H1 (cell line): Measurements from ENCODE around the gene HRH1. TPM values are rescaled to one million over a fixed set of nuclear protein-coding genes. Genes with fewer than 3 reads are reported as not detected.

Source experiments
- CTCF ChIA-PET: fragments of 300-600 bp; sonication (Branson Sonifier 250); formaldehyde crosslinking; loops from one replicate; lab custom pipeline; 2021; ENCODE audit not compliant: partially characterized antibody; lab: Charles Lee
- POLR2A ChIA-PET: fragments of 300-600 bp; sonication (Branson Sonifier 250); formaldehyde crosslinking; loops from one replicate; lab custom pipeline; 2021; ENCODE audit warnings: inconsistent platforms; ENCODE audit not compliant: partially characterized antibody; lab: Charles Lee
- DNase-seq, 2 experiments: peaks; one replicate each; pipeline versions ENCODE4 v3.0.0 to v3.0.0-alpha.2; 2010 to 2022; ENCODE audit warnings: low spot score in 2 of 2, low read depth in 1 of 2, mixed read lengths in 1 of 2
- FAIRE-seq: peaks from 2 replicates; lab custom pipeline; 2011; peaks lifted over from hg19 to GRCh38; lab: Jason Lieb, UNC
- H2AFZ ChIP-seq: 2 replicates; pipeline ENCODE4 v1.8.1; 2012; ENCODE audit warnings: low read length, inconsistent platforms
- H2AK5ac ChIP-seq: 2 replicates; pipeline ENCODE4 v1.6.1; 2013; ENCODE audit warnings: low read depth, low read length
- H2BK120ac ChIP-seq: replicated peaks from 2 replicates; pipeline ENCODE3; 2013; ENCODE audit warnings: low read depth, low read length, inconsistent platforms
- H2BK12ac ChIP-seq: 2 replicates; pipeline ENCODE4 v1.6.1; 2013; ENCODE audit warnings: low read depth, low read length
- H2BK15ac ChIP-seq: 2 replicates; pipeline ENCODE4 v1.6.1; 2013; ENCODE audit warnings: low read length
- H2BK20ac ChIP-seq: 2 replicates; pipeline ENCODE4 v1.6.1; 2013; ENCODE audit warnings: low read length
- H2BK5ac ChIP-seq: 2 replicates; pipeline ENCODE4 v1.6.1; 2013; ENCODE audit warnings: low read depth, low read length
- H3K14ac ChIP-seq: 2 replicates; pipeline ENCODE4 v1.6.1; 2013; ENCODE audit warnings: inconsistent platforms; ENCODE audit not compliant: insufficient read length
- H3K18ac ChIP-seq: 2 replicates; pipeline ENCODE4 v1.6.1; 2013; ENCODE audit warnings: low read length; ENCODE audit errors: extremely low read depth
- H3K23ac ChIP-seq: 2 replicates; pipeline ENCODE4 v1.6.1; 2013; ENCODE audit warnings: inconsistent platforms; ENCODE audit not compliant: insufficient read length
- H3K23me2 ChIP-seq: 2 replicates; pipeline ENCODE4 v1.6.1; 2013; ENCODE audit warnings: low read depth, low read length
- H3K27ac ChIP-seq: 2 replicates; pipeline ENCODE4 v1.6.1; 2011; ENCODE audit warnings: low read depth, low read length, inconsistent platforms
- H3K27me3 ChIP-seq, 4 experiments: replicated peaks in 1 of 4; 1 replicate in 1 of 4; 2 replicates in 3 of 4; pipeline versions ENCODE4 v1.6.1 to v1.8.1; 2011 to 2013; ENCODE audit warnings: low read length in 3 of 4, mild to moderate bottlenecking in 3 of 4, inconsistent platforms in 2 of 4, mixed read lengths in 2 of 4, moderate library complexity in 1 of 4; ENCODE audit not compliant: control insufficient read depth in 3 of 4, insufficient read depth in 3 of 4; ENCODE audit errors: extremely low read depth in 1 of 4
- H3K36me3 ChIP-seq, 4 experiments: 2 replicates each; pipeline versions ENCODE4 v1.6.1 to v1.8.1; 2011 to 2013; ENCODE audit warnings: mild to moderate bottlenecking in 4 of 4, low read length in 3 of 4, moderate library complexity in 2 of 4, control low read depth in 1 of 4, inconsistent platforms in 1 of 4; ENCODE audit not compliant: insufficient read depth in 4 of 4, control insufficient read depth in 2 of 4
- H3K4ac ChIP-seq: replicated peaks from 2 replicates; pipeline ENCODE3; 2013; ENCODE audit warnings: low read length, low read depth, mixed read lengths, inconsistent platforms; ENCODE audit not compliant: insufficient read length
- H3K4me1 ChIP-seq, 4 experiments: replicated peaks in 1 of 4; 1 replicate in 1 of 4; 2 replicates in 3 of 4; pipeline versions ENCODE4 v1.6.1 to v1.8.1; 2011 to 2013; ENCODE audit warnings: low read length in 3 of 4, inconsistent platforms in 2 of 4, mixed read lengths in 1 of 4; ENCODE audit not compliant: insufficient read depth in 4 of 4, control insufficient read depth in 3 of 4
- H3K4me2 ChIP-seq, 2 experiments: 2 replicates each; pipeline versions ENCODE4 v1.6.1 to v1.8.1; 2011 to 2013; ENCODE audit warnings: low read depth in 2 of 2, low read length in 2 of 2, control low read depth in 1 of 2, inconsistent platforms in 1 of 2, mild to moderate bottlenecking in 1 of 2; ENCODE audit not compliant: insufficient read depth in 1 of 2
- H3K4me3 ChIP-seq, 4 experiments: fragments of 200-600, 300-600 bp in 1 of 4; sonication (generic), shearing (Covaris generic), sonication (Bioruptor Twin) in 1 of 4; 2 replicates each; pipeline versions ENCODE4 v1.5.1 to v1.8.1; 2011 to 2016; ENCODE audit warnings: low read length in 4 of 4, low read depth in 3 of 4, control low read depth in 2 of 4, inconsistent platforms in 2 of 4, mild to moderate bottlenecking in 2 of 4, mixed read lengths in 1 of 4, moderate library complexity in 1 of 4; ENCODE audit not compliant: insufficient read depth in 2 of 4; ENCODE audit errors: extremely low read depth in 1 of 4
- H3K56ac ChIP-seq: replicated peaks from 2 replicates; pipeline ENCODE3; 2013; ENCODE audit warnings: low read depth, mild to moderate bottlenecking, mixed read lengths, low read length, inconsistent platforms; ENCODE audit not compliant: insufficient read length
- H3K79me1 ChIP-seq: 2 replicates; pipeline ENCODE4 v1.6.1; 2013; ENCODE audit warnings: low read depth, low read length, control low read depth
- H3K79me2 ChIP-seq, 2 experiments: 2 replicates each; pipeline versions ENCODE4 v1.6.1 to v1.8.1; 2012 to 2013; ENCODE audit warnings: low read length in 2 of 2, mild to moderate bottlenecking in 2 of 2, inconsistent platforms in 1 of 2; ENCODE audit not compliant: insufficient read depth in 2 of 2, control insufficient read depth in 1 of 2
- H3K9ac ChIP-seq, 4 experiments: replicated peaks in 1 of 4; 1 replicate in 1 of 4; 2 replicates in 3 of 4; pipeline versions ENCODE4 v1.6.1 to v1.8.1; 2011 to 2013; ENCODE audit warnings: low read depth in 3 of 4, low read length in 3 of 4, control low read depth in 2 of 4, mild to moderate bottlenecking in 2 of 4, moderate library complexity in 2 of 4, inconsistent platforms in 1 of 4; ENCODE audit errors: extremely low read depth in 1 of 4
- H3K9me3 ChIP-seq, 2 experiments: 2 replicates each; pipeline versions ENCODE4 v1.6.1 to v1.8.1; 2012 to 2013; ENCODE audit warnings: mild to moderate bottlenecking in 2 of 2, moderate library complexity in 2 of 2, control low read depth in 1 of 2, inconsistent platforms in 1 of 2, low read depth in 1 of 2, low read length in 1 of 2, mixed read lengths in 1 of 2; ENCODE audit not compliant: insufficient read depth in 2 of 2
- H4K20me1 ChIP-seq, 2 experiments: replicated peaks in 1 of 2; 2 replicates each; pipeline versions ENCODE3 to v1.8.1; 2011 to 2013; ENCODE audit warnings: inconsistent platforms in 2 of 2, low read length in 2 of 2, mild to moderate bottlenecking in 1 of 2; ENCODE audit not compliant: insufficient read depth in 2 of 2, control insufficient read depth in 1 of 2
- H4K5ac ChIP-seq: 2 replicates; pipeline ENCODE4 v1.6.1; 2013; ENCODE audit warnings: low read length, low read depth, mixed read lengths, inconsistent platforms; ENCODE audit not compliant: insufficient read length
- H4K8ac ChIP-seq: 2 replicates; pipeline ENCODE4 v1.8.0; 2013; ENCODE audit warnings: mild to moderate bottlenecking, moderate library complexity, low read length, inconsistent platforms; ENCODE audit not compliant: insufficient read depth; ENCODE audit errors: extremely low read depth
- H4K91ac ChIP-seq: replicated peaks from 2 replicates; pipeline ENCODE3; 2013; ENCODE audit warnings: low read length, mixed read lengths, inconsistent platforms; ENCODE audit not compliant: insufficient read length
- ATF3 ChIP-seq: IDR thresholded peaks from 2 replicates; pipeline ENCODE4 v1.6.1; 2011; ENCODE audit warnings: low read depth, mild to moderate bottlenecking, low read length; ENCODE audit not compliant: insufficient read depth
- CBX8 ChIP-seq: fragments of 300-800, 300-1000 bp; sonication (generic); IDR thresholded peaks from 2 replicates; pipeline ENCODE4 v1.7.1; 2016; ENCODE audit warnings: low read depth, low read length, borderline replicate concordance
- CEBPB ChIP-seq: IDR thresholded peaks from 2 replicates; pipeline ENCODE4 v1.6.1; 2012; ENCODE audit warnings: low read depth, low read length
- EP300 ChIP-seq, 2 experiments: IDR thresholded peaks; 1 replicate in 1 of 2; 2 replicates in 1 of 2; pipeline ENCODE4 v1.6.1; 2011 to 2012; ENCODE audit warnings: low read depth in 2 of 2, low read length in 2 of 2, mild to moderate bottlenecking in 2 of 2, borderline replicate concordance in 1 of 2, inconsistent platforms in 1 of 2, moderate library complexity in 1 of 2
- JUN ChIP-seq: IDR thresholded peaks from 2 replicates; pipeline ENCODE4 v1.6.1; 2011; ENCODE audit warnings: low read depth, mild to moderate bottlenecking, improper control_type of control experiment, low read length
- KDM1A ChIP-seq: fragments of 200-600, 300-600 bp; sonication (generic); IDR thresholded peaks from 2 replicates; pipeline ENCODE4 v1.7.1; 2016; ENCODE audit warnings: mild to moderate bottlenecking, low read length, borderline replicate concordance
- KDM5A ChIP-seq: fragments of 200-600 bp; IDR thresholded peaks from 2 replicates; pipeline ENCODE4 v1.7.1; 2012; ENCODE audit warnings: mild to moderate bottlenecking, low read length, inconsistent platforms, mixed read lengths
- POLR2AphosphoS5 ChIP-seq: IDR thresholded peaks from 2 replicates; pipeline ENCODE4 v1.6.1; 2011; ENCODE audit warnings: low read depth, low read length
- RFX5 ChIP-seq: IDR thresholded peaks from 2 replicates; pipeline ENCODE4 v1.6.1; 2011; ENCODE audit warnings: low read depth, low read length, improper control_type of control experiment, borderline replicate concordance
- RXRA ChIP-seq: IDR thresholded peaks from 2 replicates; pipeline ENCODE4 v1.6.1; 2011; ENCODE audit warnings: low read depth, mild to moderate bottlenecking, low read length, moderate library complexity; ENCODE audit not compliant: insufficient read depth
- TBP ChIP-seq: IDR thresholded peaks from 2 replicates; pipeline ENCODE4 v1.6.1; 2011; ENCODE audit warnings: low read depth, low read length, improper control_type of control experiment
- WGBS, 2 experiments: shearing (Covaris generic) in 1 of 2; methylation state at CpG; one replicate each; pipeline versions ENCODE4 v1.1.6 to v1.1.7; 2013 to 2015; ENCODE audit warnings: low lambda C conversion rate in 2 of 2, mixed read lengths in 2 of 2, inconsistent platforms in 1 of 2, low coverage in 1 of 2, missing lambda C conversion rate in 1 of 2; ENCODE audit not compliant: insufficient replicate concordance in 2 of 2, insufficient coverage in 1 of 2, insufficient read length in 1 of 2; ENCODE audit errors: extremely low coverage in 1 of 2, missing lambda C conversion rate in 1 of 2; 5-methylcytosine and 5-hydroxymethylcytosine counted together
- polyA plus RNA-seq, 7 experiments: library from polyadenylated mRNA; depleted of rRNA in 3 of 7; stranded (reverse) in 5 of 7; unstranded in 2 of 7; fragments of >200 nt in 5 of 7; fragments of 200-250 nt in 2 of 7; gene quantifications; 1 replicate in 5 of 7; 2 replicates in 1 of 7; 4 replicates in 1 of 7; pipeline versions ENCODE4 v1.2.1 to v1.2.3, GENCODE V29; 2011 to 2013; ENCODE audit warnings: missing spikeins in 2 of 7, mixed read lengths in 2 of 7
- total RNA-seq: library from RNA; stranded (reverse); fragmentation: NEBNext Ultra II Directional; extraction: Animal tissue kit (Norgen Biotek cat#: 25700); gene quantifications from 2 replicates; pipeline ENCODE4 v1.2.1, GENCODE V29; 2021

Gene HRH1
- total and polyA plus RNA-seq, 2 of the 8 experiments (the other 6 are each of a cell fraction or from before 2014, with no cell fraction given), result 0.11 TPM; not detected in 1

GRCh38 chr3:11306817-11307589 lies 152.7 kb downstream of the HRH1 start:
- H3K4ac ChIP-seq, result no peak overlapping the region
- no peak overlapping the region for H2BK120ac ChIP-seq
- H2BK20ac ChIP-seq, result no peak overlapping the region
- no peak overlapping the region for H3K9ac ChIP-seq
- H3K18ac ChIP-seq, result no peak overlapping the region
- no peak overlapping the region for H3K4me3 ChIP-seq
- H3K56ac ChIP-seq, result no peak overlapping the region
- H3K4me2 ChIP-seq, result no peak overlapping the region
- no peaks in the 10 kb centered on the region for H3K9me3 ChIP-seq
- no peak overlapping the region for H4K8ac ChIP-seq
- no peak overlapping the region for H2AFZ ChIP-seq
- no peak overlapping the region for H2BK12ac ChIP-seq
- H3K27me3 ChIP-seq, result peaks cover 0 to under 1% (median 0%) of the 10 kb centered on the region in 4 experiments; a peak in 1 of 7 replicates
- no peak overlapping the region for H2BK15ac ChIP-seq
- no peak overlapping the region for H4K91ac ChIP-seq
- WGBS, 2 experiments, result 88% methylated on average over 5 of the region's 5 CpGs; no CpG with 5 or more reads in 1 of the 2 experiments
- no peak for TF ChIP-seq KDM1A
- TF ChIP-seq KDM5A, result no peak
- TF ChIP-seq RFX5, result no peak
- no peak for TF ChIP-seq JUN
- TF ChIP-seq EP300 (IDR thresholded peaks at IDR 0.05; ENCODE audit: borderline replicate concordance in 1 of 2, low read depth in 2 of 2, low read length in 2 of 2), result no peak
- no peak for TF ChIP-seq CEBPB
- no peak for TF ChIP-seq POLR2AphosphoS5
- TF ChIP-seq RXRA, result no peak
- TF ChIP-seq TBP, result no peak
- no peak for TF ChIP-seq ATF3
- no peak for TF ChIP-seq CBX8
- TF ChIP-seq, all 59 proteins: peak for 0
- Histone ChIP-seq H3K14ac (no peak overlapping the region), H3K4me1 (no peaks in the 10 kb centered on the region), H3K27ac (no peak overlapping the region), H4K5ac (no peak overlapping the region), H4K20me1 (peaks cover 0 to 1% of the 10 kb centered on the region in 2 experiments), H2AK5ac (no peak overlapping the region), H2BK5ac (no peak overlapping the region), H3K79me1 (no peaks in the 10 kb centered on the region), H3K79me2 (no peaks in the 10 kb centered on the region), H3K23me2 (no peaks in the 10 kb centered on the region), H3K23ac (no peak overlapping the region), H3K36me3 (peaks cover 0 to 8% (median 6%) of the 10 kb centered on the region in 4 experiments; a peak in 6 of 8 replicates)
- ChIA-PET POLR2A (interaction anchor here (0.8 kb wide), 1 partner anchor 34 kb away, joined by 3 read pairs; no protein-coding TSS in a partner anchor), CTCF (interaction anchor here (2.5 kb wide), 1 partner anchor 27 kb away, joined by 7 read pairs; no protein-coding TSS in a partner anchor)
- DNase-seq (no peak), FAIRE-seq (no peak)
